HepG2 (cell line): ENCODE results near the gene CPEB3. TPM values are rescaled to one million over a fixed set of nuclear protein-coding genes. Genes with fewer than 3 reads are reported as not detected.

Experiments
- CBX1 ChIP-seq: IDR thresholded peaks from one replicate; pipeline ENCODE4 v1.6.1; 2016; ENCODE audit warnings: antibody characterized with exemption, low read depth
- FOXC1 ChIP-seq: sonication (generic); formaldehyde crosslinking; IDR thresholded peaks from 2 replicates; pipeline ENCODE4 v1.8.0; 2022; ENCODE audit warnings: mild to moderate bottlenecking, missing genetic modification reagents, borderline replicate concordance
- GATAD2A ChIP-seq: IDR thresholded peaks from 2 replicates; pipeline ENCODE4 v1.6.1; 2016
- KAT2B ChIP-seq: fragments of 150-350 bp; IDR thresholded peaks from 2 replicates; pipeline ENCODE4 v1.6.1; 2014; ENCODE audit warnings: low read depth, low read length, borderline replicate concordance
- KMT2A ChIP-seq: sonication (generic); formaldehyde crosslinking; IDR thresholded peaks from 2 replicates; pipeline ENCODE4 v1.4.0; 2020; ENCODE audit warnings: missing genetic modification reagents
- NR1H2 ChIP-seq: sonication (generic); formaldehyde crosslinking; IDR thresholded peaks from 2 replicates; pipeline ENCODE4 v1.8.1; 2022; ENCODE audit warnings: low read depth, missing genetic modification reagents, borderline replicate concordance
- RAD51 ChIP-seq: fragments of 450-650 bp; IDR thresholded peaks from 2 replicates; pipeline ENCODE4 v1.6.1; 2016; ENCODE audit warnings: borderline replicate concordance
- REL ChIP-seq: sonication (generic); formaldehyde crosslinking; conservative IDR thresholded peaks from 2 replicates; pipeline ENCODE4 v1.8.0; 2022; ENCODE audit warnings: mild to moderate bottlenecking, missing genetic modification reagents, moderate library complexity
- RFXAP ChIP-seq: sonication (generic); formaldehyde crosslinking; IDR thresholded peaks from 2 replicates; pipeline ENCODE4 v1.4.0; 2020; ENCODE audit warnings: missing genetic modification reagents, borderline replicate concordance
- RXRB ChIP-seq: IDR thresholded peaks from 2 replicates; pipeline ENCODE4 v1.6.1; 2016; ENCODE audit warnings: borderline replicate concordance, missing genetic modification reagents, missing compliant biosample characterization
- SOX6 ChIP-seq, 2 experiments: fragments of 450-650 bp in 1 of 2; sonication (generic) in 1 of 2; formaldehyde crosslinking in 1 of 2; IDR thresholded peaks; 2 replicates each; pipeline versions ENCODE4 v1.4.0 to v1.6.1; 2017 to 2020; ENCODE audit warnings: antibody characterized with exemption in 1 of 2, mild to moderate bottlenecking in 1 of 2, missing genetic modification reagents in 1 of 2
- SP4 ChIP-seq: sonication (generic); formaldehyde crosslinking; IDR thresholded peaks from 2 replicates; pipeline ENCODE4 v1.8.1; 2023; ENCODE audit warnings: mild to moderate bottlenecking, missing genetic modification reagents
- TERF1 ChIP-seq: sonication (generic); formaldehyde crosslinking; IDR thresholded peaks from 2 replicates; pipeline ENCODE4 v1.8.0; 2022; ENCODE audit warnings: mild to moderate bottlenecking, missing genetic modification reagents, moderate library complexity
- ZEB1 ChIP-seq: IDR thresholded peaks from 2 replicates; pipeline ENCODE4 v1.6.1; 2012; ENCODE audit warnings: mild to moderate bottlenecking, low read depth, inconsistent platforms; ENCODE audit not compliant: insufficient replicate concordance
- ZNF205 ChIP-seq: IDR thresholded peaks from 2 replicates; pipeline ENCODE4 v1.6.1; 2018; ENCODE audit warnings: missing biosample characterization, missing genetic modification reagents
- ZNF296 ChIP-seq: sonication (generic); formaldehyde crosslinking; conservative IDR thresholded peaks from 2 replicates; pipeline ENCODE4 v1.5.0; 2020; ENCODE audit warnings: mild to moderate bottlenecking, missing genetic modification reagents
- ZNF431 ChIP-seq: sonication (generic); formaldehyde crosslinking; IDR thresholded peaks from 2 replicates; pipeline ENCODE4 v1.9.0; 2022; ENCODE audit warnings: missing genetic modification reagents, low read depth, mild to moderate bottlenecking, borderline replicate concordance
- ZNF639 ChIP-seq: conservative IDR thresholded peaks from 2 replicates; pipeline ENCODE4 v1.6.1; 2018; ENCODE audit warnings: missing genetic modification reagents
- ZNF678 ChIP-seq: sonication (generic); formaldehyde crosslinking; IDR thresholded peaks from 2 replicates; pipeline ENCODE4 v1.4.0; 2020; ENCODE audit warnings: mild to moderate bottlenecking, missing genetic modification reagents
- ZNF777 ChIP-seq: sonication (generic); formaldehyde crosslinking; IDR thresholded peaks from 2 replicates; pipeline ENCODE4 v1.4.0; 2020; ENCODE audit warnings: missing genetic modification reagents
- polyA plus RNA-seq, 8 experiments: library from polyadenylated mRNA; depleted of rRNA in 3 of 8; stranded (reverse) in 7 of 8; unstranded in 1 of 8; fragments of >200 nt; fragmentation: Illumina TruSeq in 4 of 8; extraction: Trizol in 4 of 8; gene quantifications; 2 replicates each; pipeline versions ENCODE4 v1.2.1 to v1.2.3, GENCODE V29; 2011 to 2016; ENCODE audit warnings: low read depth in 4 of 8, missing spikeins in 1 of 8, mixed read lengths in 1 of 8; ENCODE audit not compliant: insufficient read depth in 1 of 8
- total RNA-seq, 5 experiments: library from RNA; depleted of rRNA; stranded (reverse); fragments of >200 nt; fragmentation: Illumina TruSeq; extraction: Trizol; gene quantifications; 2 replicates each; pipeline ENCODE4 v1.2.3, GENCODE V29; 2016; ENCODE audit warnings: low read depth in 1 of 5
- TF ChIP-seq, protein P1 (sequence below): sonication (generic); formaldehyde crosslinking; IDR thresholded peaks from 2 replicates; pipeline ENCODE4 v1.8.1; 2023; ENCODE audit warnings: mild to moderate bottlenecking, moderate library complexity, missing genetic modification reagents
- TF ChIP-seq, protein P2 (sequence below): sonication (generic); formaldehyde crosslinking; IDR thresholded peaks from 2 replicates; pipeline ENCODE4 v1.5.0; 2020; ENCODE audit warnings: missing genetic modification reagents
- TF ChIP-seq, protein P3 (sequence below): IDR thresholded peaks from 2 replicates; pipeline ENCODE4 v1.6.1; 2016; ENCODE audit warnings: control low read depth

The CPEB3 gene
- total and polyA plus RNA-seq, 2 of the 13 experiments (the other 11 are each of a cell fraction or from before 2014, with no cell fraction given): 0.66 to 0.70 TPM

DNA sequence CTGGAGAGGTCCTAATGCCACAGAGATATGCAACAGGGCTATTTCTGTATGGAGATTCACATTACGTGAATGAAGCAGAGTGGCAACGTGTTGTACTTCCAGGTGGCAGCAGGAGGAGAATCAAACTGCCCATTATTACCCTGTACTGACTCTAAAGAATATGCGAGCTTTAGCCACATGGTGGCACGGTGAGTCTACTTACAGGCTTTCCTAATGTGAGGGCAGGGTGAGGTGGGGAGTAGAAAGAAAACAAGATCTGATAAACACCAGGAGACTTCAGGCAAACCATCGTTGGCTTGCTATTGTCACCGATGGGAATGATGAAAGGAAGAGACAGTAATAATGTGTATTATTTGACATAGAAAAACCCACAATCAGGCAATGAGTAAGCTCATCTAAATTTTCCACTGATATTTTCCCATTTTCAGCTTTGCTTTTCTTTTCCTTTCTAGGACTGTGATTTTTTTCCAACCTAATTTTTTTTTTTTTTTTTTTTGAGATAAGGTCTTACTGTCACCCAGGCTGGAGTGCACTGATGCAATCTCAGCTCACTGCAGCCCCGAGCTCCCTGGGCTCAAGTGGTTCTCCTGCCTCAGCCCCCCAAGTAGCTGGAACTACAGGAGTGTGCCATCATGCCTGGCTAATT lies 203.0 kb downstream of the CPEB3 start (continued):
- TF ChIP-seq ZNF639 (CRISPR knock-in tag): no peak
- peak; percentile 71 for TF ChIP-seq GATAD2A (CRISPR knock-in tag)
- TF ChIP-seq KAT2B: no peak
- TF ChIP-seq FOXC1 (CRISPR knock-in tag): peak; percentile 66; the same call in 1 of the 2 replicates
- no peak for TF ChIP-seq TERF1 (CRISPR knock-in tag)
- TF ChIP-seq ZNF678 (CRISPR knock-in tag): no peak
- TF ChIP-seq RAD51: no peak
- no peak; the same call in 1 of the 2 replicates for TF ChIP-seq KMT2A (CRISPR knock-in tag)
- TF ChIP-seq SP4 (CRISPR knock-in tag): no peak
- TF ChIP-seq, protein P1, sequence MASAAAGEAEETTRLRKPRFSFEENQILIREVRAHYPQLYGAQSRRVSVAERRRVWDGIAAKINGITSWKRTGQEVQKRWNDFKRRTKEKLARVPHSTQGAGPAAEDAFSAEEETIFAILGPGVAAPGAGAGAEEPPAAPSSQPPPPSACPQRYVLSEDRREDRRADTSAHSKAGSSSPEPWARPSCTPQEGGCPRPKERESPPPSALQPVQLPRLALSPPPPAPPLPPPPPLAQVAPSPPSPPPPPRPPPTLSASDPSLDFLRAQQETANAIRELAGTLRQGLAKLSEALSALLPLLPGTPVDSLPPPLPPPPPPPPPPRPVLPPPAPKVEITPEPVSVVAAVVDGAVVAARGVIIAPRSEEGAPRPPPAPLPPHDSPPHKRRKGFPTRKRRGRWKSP (CRISPR knock-in tag): no peak
- no peak for TF ChIP-seq CBX1
- no peak for TF ChIP-seq ZNF205
- TF ChIP-seq REL (CRISPR knock-in tag): no peak
- TF ChIP-seq RFXAP (CRISPR knock-in tag): no peak
- no peak for TF ChIP-seq ZNF431 (CRISPR knock-in tag)
- TF ChIP-seq, protein P2, sequence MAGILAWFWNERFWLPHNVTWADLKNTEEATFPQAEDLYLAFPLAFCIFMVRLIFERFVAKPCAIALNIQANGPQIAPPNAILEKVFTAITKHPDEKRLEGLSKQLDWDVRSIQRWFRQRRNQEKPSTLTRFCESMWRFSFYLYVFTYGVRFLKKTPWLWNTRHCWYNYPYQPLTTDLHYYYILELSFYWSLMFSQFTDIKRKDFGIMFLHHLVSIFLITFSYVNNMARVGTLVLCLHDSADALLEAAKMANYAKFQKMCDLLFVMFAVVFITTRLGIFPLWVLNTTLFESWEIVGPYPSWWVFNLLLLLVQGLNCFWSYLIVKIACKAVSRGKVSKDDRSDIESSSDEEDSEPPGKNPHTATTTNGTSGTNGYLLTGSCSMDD (CRISPR knock-in tag): no peak
- TF ChIP-seq ZNF777 (CRISPR knock-in tag): no peak
- no peak for TF ChIP-seq ZEB1
- no peak for TF ChIP-seq NR1H2 (CRISPR knock-in tag)
- TF ChIP-seq, protein P3, sequence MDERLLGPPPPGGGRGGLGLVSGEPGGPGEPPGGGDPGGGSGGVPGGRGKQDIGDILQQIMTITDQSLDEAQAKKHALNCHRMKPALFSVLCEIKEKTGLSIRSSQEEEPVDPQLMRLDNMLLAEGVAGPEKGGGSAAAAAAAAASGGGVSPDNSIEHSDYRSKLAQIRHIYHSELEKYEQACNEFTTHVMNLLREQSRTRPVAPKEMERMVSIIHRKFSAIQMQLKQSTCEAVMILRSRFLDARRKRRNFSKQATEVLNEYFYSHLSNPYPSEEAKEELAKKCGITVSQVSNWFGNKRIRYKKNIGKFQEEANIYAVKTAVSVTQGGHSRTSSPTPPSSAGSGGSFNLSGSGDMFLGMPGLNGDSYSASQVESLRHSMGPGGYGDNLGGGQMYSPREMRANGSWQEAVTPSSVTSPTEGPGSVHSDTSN (CRISPR knock-in tag): no peak
- TF ChIP-seq SOX6 (IDR thresholded peaks at IDR 0.05): no peak
- peak; percentile 48; the same call in 1 of the 2 replicates for TF ChIP-seq SOX6 (CRISPR knock-in tag; IDR thresholded peaks at IDR 0.05)
- TF ChIP-seq RXRB: peak; percentile 48; the same call in 1 of the 2 replicates
- no peak for TF ChIP-seq ZNF296 (CRISPR knock-in tag)
